ENCODE measurements around the gene CHRNA5. TPM values are rescaled to one million over a fixed set of nuclear protein-coding genes. Genes with fewer than 3 reads are reported as not detected.

The CHRNA5 gene
- total and polyA plus RNA-seq, 5 donors from 2014 or later: 0.08 to 2.0 (median 0.61) TPM; not detected in 1

GRCh38 chr15:78617076-78617475, 51.8 kb downstream of the CHRNA5 start:
- ATAC-seq (ENCODE audit: low read depth in 2 of 2) (no peak), DNase-seq (no peak)
- Mint-ChIP-seq H3K4me1 (peaks cover 0 to 18% (median 4%) of the 10 kb centered on the region in 4 donors), H3K27ac (no peak overlapping the region), H3K9me3 (no peaks in the 10 kb centered on the region), H3K27me3 (peaks cover 30% of the 10 kb centered on the region), H3K36me3 (no peaks in the 10 kb centered on the region), H3K4me3 (no peak overlapping the region)
- no peak overlapping the region for H3K27ac ChIP-seq (ENCODE audit: insufficient read depth, low read length, poor library complexity, severe bottlenecking)
- no peaks in the 10 kb centered on the region for H3K36me3 ChIP-seq (ENCODE audit: control insufficient read depth, insufficient read depth, low read length)
- H3K4me1 ChIP-seq (ENCODE audit: control insufficient read depth, insufficient read depth, low read length, poor library complexity, severe bottlenecking): peaks cover 7% of the 10 kb centered on the region
- H3K4me3 ChIP-seq (ENCODE audit: low read depth, low read length): no peak overlapping the region
- H3K27me3 ChIP-seq (ENCODE audit: control insufficient read depth, insufficient read depth, low read length): peaks cover 6% of the 10 kb centered on the region
- no peaks in the 10 kb centered on the region for H3K9me3 ChIP-seq (ENCODE audit: control insufficient read depth in 2 of 2, low read length in 2 of 2)

DNA sequence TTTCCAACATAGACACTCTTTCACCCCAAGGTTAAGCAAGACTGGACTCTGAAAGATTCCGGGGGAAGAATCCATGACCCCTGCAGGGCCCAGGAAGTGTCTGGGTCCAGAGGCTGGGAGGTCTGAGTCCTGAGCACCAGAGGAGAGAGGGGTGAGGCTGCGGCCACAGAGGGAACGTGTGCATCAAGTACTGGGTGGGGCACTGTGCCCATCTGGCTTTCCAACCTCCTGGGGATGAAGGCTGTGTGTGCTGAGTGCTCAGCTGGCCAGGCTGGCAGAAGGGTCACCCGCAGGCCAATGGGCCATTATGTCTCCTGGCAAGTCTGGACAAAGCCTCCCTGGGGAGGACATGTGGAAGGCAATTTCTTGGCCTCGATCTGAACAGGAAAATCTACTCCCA, 52.2 kb downstream of the CHRNA5 start:
- no peaks in the 10 kb centered on the region for H3K36me3 ChIP-seq (ENCODE audit: control insufficient read depth, insufficient read depth, low read length)
- no peaks in the 10 kb centered on the region for H3K9me3 Mint-ChIP-seq
- ATAC-seq (ENCODE audit: low read depth in 2 of 2) (no peak), DNase-seq (no peak)
- no peaks in the 10 kb centered on the region for H3K9me3 ChIP-seq (ENCODE audit: control insufficient read depth in 2 of 2, low read length in 2 of 2)
- H3K4me3 ChIP-seq (ENCODE audit: low read depth, low read length): no peak overlapping the region
- H3K4me3 Mint-ChIP-seq: no peak overlapping the region
- H3K27ac Mint-ChIP-seq: no peak overlapping the region
- peaks cover 9% of the 10 kb centered on the region for H3K27me3 ChIP-seq (ENCODE audit: control insufficient read depth, insufficient read depth, low read length)
- peaks cover 7% of the 10 kb centered on the region for H3K4me1 ChIP-seq (ENCODE audit: control insufficient read depth, insufficient read depth, low read length, poor library complexity, severe bottlenecking)
- H3K36me3 Mint-ChIP-seq: no peaks in the 10 kb centered on the region
- H3K27me3 Mint-ChIP-seq: peaks cover 34% of the 10 kb centered on the region
- no peak overlapping the region for H3K27ac ChIP-seq (ENCODE audit: insufficient read depth, low read length, poor library complexity, severe bottlenecking)
- H3K4me1 Mint-ChIP-seq: peaks cover 0 to 18% (median 4%) of the 10 kb centered on the region in 4 donors

- Histone ChIP-seq H3K27ac (ENCODE audit: insufficient read depth, low read length, poor library complexity, severe bottlenecking) (no peak overlapping the region), H3K36me3 (ENCODE audit: control insufficient read depth, insufficient read depth, low read length) (no peaks in the 10 kb centered on the region), H3K4me3 (ENCODE audit: low read depth, low read length) (no peak overlapping the region), H3K9me3 (ENCODE audit: control insufficient read depth in 2 of 2, low read length in 2 of 2) (no peaks in the 10 kb centered on the region), H3K27me3 (ENCODE audit: control insufficient read depth, insufficient read depth, low read length) (peaks cover 12% of the 10 kb centered on the region), H3K4me1 (ENCODE audit: control insufficient read depth, insufficient read depth, low read length, poor library complexity, severe bottlenecking) (peaks cover 7% of the 10 kb centered on the region)
- H3K36me3 Mint-ChIP-seq: no peaks in the 10 kb centered on the region
- no peaks in the 10 kb centered on the region for H3K9me3 Mint-ChIP-seq
- H3K4me3 Mint-ChIP-seq: no peak overlapping the region
- peaks cover 0 to 18% (median 4%) of the 10 kb centered on the region in 4 donors for H3K4me1 Mint-ChIP-seq
- peaks cover 39% of the 10 kb centered on the region for H3K27me3 Mint-ChIP-seq
- DNase-seq: no peak
- H3K27ac Mint-ChIP-seq: no peak overlapping the region
- no peak for ATAC-seq (ENCODE audit: low read depth in 2 of 2)
Observed at GRCh38 chr15:78618064-78618463, 52.7 kb downstream of the CHRNA5 start.

DNA sequence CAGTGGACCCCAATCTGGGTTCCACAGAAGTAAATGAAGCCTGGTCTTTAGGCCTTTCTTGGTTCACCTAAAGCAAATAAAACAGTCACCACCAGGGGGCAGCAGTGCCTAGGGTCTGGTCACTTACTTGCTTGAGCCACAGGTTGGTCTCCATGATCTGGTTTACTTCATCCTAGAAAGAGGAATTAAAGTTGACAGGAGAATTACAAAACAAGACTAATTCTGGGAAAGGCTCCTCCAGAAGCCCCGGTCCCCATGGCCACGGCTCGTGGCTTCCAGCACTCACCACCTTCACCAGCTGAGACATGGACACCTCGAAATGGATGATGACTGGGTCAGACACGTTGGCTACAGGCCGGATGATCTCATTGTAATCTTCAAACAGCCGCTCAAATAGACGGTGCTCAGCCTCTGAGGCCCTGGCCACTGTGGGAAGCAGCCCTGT, 53.2 kb downstream of the CHRNA5 start:
- no peak overlapping the region for H3K27ac Mint-ChIP-seq
- H3K27me3 ChIP-seq (ENCODE audit: control insufficient read depth, insufficient read depth, low read length): peaks cover 15% of the 10 kb centered on the region
- peak overlapping the region in 1 of 4 donors; percentile 39 for H3K4me3 Mint-ChIP-seq
- DNase-seq: peak; percentile 62 to 76 (median 64)
- H3K27me3 Mint-ChIP-seq: peaks cover 44% of the 10 kb centered on the region
- H3K9me3 Mint-ChIP-seq: no peaks in the 10 kb centered on the region
- peaks cover 0 to 18% (median 4%) of the 10 kb centered on the region in 4 donors for H3K4me1 Mint-ChIP-seq
- no peaks in the 10 kb centered on the region for H3K36me3 ChIP-seq (ENCODE audit: control insufficient read depth, insufficient read depth, low read length)
- H3K36me3 Mint-ChIP-seq: no peaks in the 10 kb centered on the region
- ATAC-seq (ENCODE audit: low read depth in 2 of 2): no peak
- peaks cover 7% of the 10 kb centered on the region for H3K4me1 ChIP-seq (ENCODE audit: control insufficient read depth, insufficient read depth, low read length, poor library complexity, severe bottlenecking)
- H3K4me3 ChIP-seq (ENCODE audit: low read depth, low read length): no peak overlapping the region
- H3K27ac ChIP-seq (ENCODE audit: insufficient read depth, low read length, poor library complexity, severe bottlenecking): no peak overlapping the region
- no peaks in the 10 kb centered on the region for H3K9me3 ChIP-seq (ENCODE audit: control insufficient read depth in 2 of 2, low read length in 2 of 2)

DNA sequence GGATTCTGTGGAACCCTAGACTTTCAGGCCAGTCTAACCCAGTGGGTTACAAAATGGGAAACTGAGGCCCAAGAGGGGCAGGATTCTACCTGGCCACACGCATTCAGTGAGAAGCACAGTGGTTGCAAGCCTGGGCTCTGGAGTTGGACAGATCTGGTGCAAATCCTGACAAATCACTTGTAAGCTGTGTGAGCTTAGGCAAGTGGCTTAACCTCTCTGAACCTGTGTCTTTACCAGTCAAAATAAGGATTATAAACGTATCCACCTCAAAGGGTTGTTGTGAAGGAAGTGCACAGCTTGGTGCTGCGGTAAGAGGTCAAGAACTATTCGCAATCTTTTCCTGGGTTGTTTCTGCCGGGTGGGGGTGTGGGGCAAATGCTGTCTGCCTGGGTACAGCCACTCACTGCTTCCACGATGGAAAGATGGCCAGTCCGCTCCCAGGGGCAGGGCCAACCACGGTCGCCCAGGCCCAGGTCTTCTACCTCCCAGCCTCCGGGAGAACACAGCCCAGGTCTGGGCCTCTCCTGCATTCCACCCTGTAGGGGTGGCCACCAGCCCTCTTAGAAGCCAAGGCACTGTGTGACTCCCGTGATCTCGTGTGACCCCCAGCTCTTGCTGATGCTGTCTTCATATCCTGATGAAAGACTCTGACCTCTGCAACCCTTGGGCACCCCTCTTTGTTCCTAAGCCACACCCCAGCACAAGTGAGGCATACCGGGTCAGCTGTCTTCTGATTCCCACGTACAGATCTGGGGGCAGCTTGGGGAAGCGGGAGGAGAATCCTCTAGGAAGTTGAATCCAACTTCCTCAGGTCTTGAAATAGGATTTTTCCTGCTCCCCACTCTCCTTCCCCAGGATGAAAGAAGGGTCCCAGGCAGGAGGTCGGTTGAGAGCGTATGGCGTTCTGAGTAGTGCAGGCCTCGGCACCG, 54.0 kb downstream of the CHRNA5 start:
- DNase-seq (no peak), ATAC-seq (ENCODE audit: low read depth in 2 of 2) (no peak)
- Mint-ChIP-seq H3K36me3 (no peaks in the 10 kb centered on the region), H3K4me3 (peak overlapping the region in 2 of 4 donors; percentile 21 to 24), H3K27me3 (peaks cover 44% of the 10 kb centered on the region), H3K9me3 (no peaks in the 10 kb centered on the region), H3K27ac (no peak overlapping the region), H3K4me1 (peaks cover 0 to 18% (median 4%) of the 10 kb centered on the region in 4 donors)
- H3K4me1 ChIP-seq (ENCODE audit: control insufficient read depth, insufficient read depth, low read length, poor library complexity, severe bottlenecking): peaks cover 7% of the 10 kb centered on the region
- no peaks in the 10 kb centered on the region for H3K36me3 ChIP-seq (ENCODE audit: control insufficient read depth, insufficient read depth, low read length)
- H3K27me3 ChIP-seq (ENCODE audit: control insufficient read depth, insufficient read depth, low read length): peaks cover 15% of the 10 kb centered on the region
- H3K4me3 ChIP-seq (ENCODE audit: low read depth, low read length): no peak overlapping the region
- H3K27ac ChIP-seq (ENCODE audit: insufficient read depth, low read length, poor library complexity, severe bottlenecking): no peak overlapping the region
- H3K9me3 ChIP-seq (ENCODE audit: control insufficient read depth in 2 of 2, low read length in 2 of 2): no peaks in the 10 kb centered on the region

DNA sequence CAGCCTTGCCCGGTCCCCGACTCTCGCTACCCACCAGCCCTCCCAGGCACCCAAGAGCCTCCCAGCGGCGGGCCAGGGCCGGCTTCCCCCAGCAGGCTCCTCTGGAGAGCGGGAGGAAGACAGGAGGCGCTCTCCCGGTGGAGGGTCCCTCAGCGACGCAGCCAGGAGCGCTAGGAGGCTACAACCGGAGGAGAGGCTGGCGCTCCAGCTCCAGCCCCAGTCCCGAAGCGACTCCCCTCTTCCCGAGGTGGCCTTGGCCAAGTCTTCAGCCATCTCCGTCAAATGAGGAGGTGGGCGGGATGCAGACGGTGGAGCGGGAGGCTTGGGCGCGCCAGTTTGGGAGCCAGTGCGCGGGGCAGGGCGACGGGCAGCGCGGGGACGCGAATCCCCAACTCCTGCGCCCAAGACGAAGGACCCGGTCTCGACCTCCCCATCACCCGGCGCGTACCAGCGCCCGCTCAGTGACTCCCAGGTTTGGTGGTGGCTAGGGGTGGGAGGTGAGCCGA, 54.8 kb downstream of the CHRNA5 start:
- no peaks in the 10 kb centered on the region for H3K9me3 Mint-ChIP-seq
- peaks cover 0 to 18% (median 4%) of the 10 kb centered on the region in 4 donors for H3K4me1 Mint-ChIP-seq
- ATAC-seq (ENCODE audit: low read depth in 2 of 2): no peak
- H3K36me3 Mint-ChIP-seq: no peaks in the 10 kb centered on the region
- DNase-seq: no peak
- H3K4me3 Mint-ChIP-seq: no peak overlapping the region
- no peak overlapping the region for H3K27ac Mint-ChIP-seq
- Histone ChIP-seq H3K9me3 (ENCODE audit: control insufficient read depth in 2 of 2, low read length in 2 of 2) (no peaks in the 10 kb centered on the region), H3K27ac (ENCODE audit: insufficient read depth, low read length, poor library complexity, severe bottlenecking) (no peak overlapping the region), H3K4me3 (ENCODE audit: low read depth, low read length) (no peak overlapping the region), H3K36me3 (ENCODE audit: control insufficient read depth, insufficient read depth, low read length) (no peaks in the 10 kb centered on the region), H3K4me1 (ENCODE audit: control insufficient read depth, insufficient read depth, low read length, poor library complexity, severe bottlenecking) (peaks cover 7% of the 10 kb centered on the region), H3K27me3 (ENCODE audit: control insufficient read depth, insufficient read depth, low read length) (peaks cover 15% of the 10 kb centered on the region)
- H3K27me3 Mint-ChIP-seq: peaks cover 44% of the 10 kb centered on the region

DNA sequence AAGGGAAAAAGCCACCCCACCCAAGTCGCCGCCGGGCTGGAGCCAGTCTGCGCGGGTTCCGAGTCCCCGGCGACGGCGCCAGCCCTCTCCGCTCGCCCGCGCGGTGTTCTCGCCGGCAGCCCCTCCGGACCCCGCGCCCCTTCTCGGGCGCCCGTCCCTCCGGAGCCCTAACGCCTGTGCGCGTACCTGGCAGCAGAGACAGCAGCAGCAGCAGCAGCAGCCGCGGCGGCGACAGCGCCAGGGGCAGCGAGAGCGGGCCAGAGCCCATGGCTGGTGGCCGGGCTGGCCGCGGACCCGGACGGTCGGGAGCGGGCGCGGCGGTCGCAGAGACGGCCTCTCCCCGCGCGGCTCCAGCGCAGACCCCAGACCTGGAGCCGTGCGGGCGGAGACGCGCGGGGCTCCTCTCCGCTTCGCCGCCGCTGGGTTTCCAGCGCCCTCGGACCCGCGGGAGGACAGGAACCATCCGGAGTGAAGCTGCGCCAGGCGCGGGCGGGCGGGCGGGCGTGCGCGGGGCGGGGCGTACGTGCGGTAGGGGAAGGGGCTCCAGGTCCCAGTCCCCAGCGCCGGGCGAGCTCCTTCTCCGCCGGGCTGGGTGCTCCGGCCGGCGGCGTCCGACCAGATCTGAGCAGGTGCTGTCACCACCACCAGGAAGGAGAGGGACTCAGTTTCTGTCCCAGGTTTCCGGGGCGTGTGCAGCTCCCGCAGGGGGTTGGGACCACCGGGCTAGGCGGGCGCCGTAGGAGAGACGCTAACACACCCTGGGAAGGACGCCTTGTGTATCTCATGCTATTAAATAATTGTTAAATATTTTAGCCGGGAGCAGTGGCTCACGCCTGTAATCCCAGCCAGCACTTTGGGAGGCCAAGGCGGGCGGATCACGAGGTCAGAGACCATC, 55.5 kb downstream of the CHRNA5 start, which contains the start of gene CHRNA3:
TSS of gene CHRNA3 (minus strand) at position 470 of the 895 bp plus-strand sequence. CDS start at position 268, 202 bp downstream.
- no peaks in the 10 kb centered on the region for H3K9me3 Mint-ChIP-seq
- Histone ChIP-seq H3K4me1 (ENCODE audit: control insufficient read depth, insufficient read depth, low read length, poor library complexity, severe bottlenecking) (peaks cover 7% of the 10 kb centered on the region), H3K27ac (ENCODE audit: insufficient read depth, low read length, poor library complexity, severe bottlenecking) (no peak within 1 kb of the TSS), H3K36me3 (ENCODE audit: control insufficient read depth, insufficient read depth, low read length) (no peaks in the 10 kb centered on the region), H3K4me3 (ENCODE audit: low read depth, low read length) (no peak within 1 kb of the TSS), H3K27me3 (ENCODE audit: control insufficient read depth, insufficient read depth, low read length) (peaks cover 15% of the 10 kb centered on the region), H3K9me3 (ENCODE audit: control insufficient read depth in 2 of 2, low read length in 2 of 2) (no peaks in the 10 kb centered on the region)
- no peak within 1 kb of the TSS for H3K27ac Mint-ChIP-seq
- no peak for DNase-seq
- no peaks in the 10 kb centered on the region for H3K36me3 Mint-ChIP-seq
- H3K4me3 Mint-ChIP-seq: peak within 1 kb of the TSS in 1 of 4 donors; percentile 52
- peaks cover 44% of the 10 kb centered on the region for H3K27me3 Mint-ChIP-seq
- ATAC-seq (ENCODE audit: low read depth in 2 of 2): no peak
- peaks cover 0 to 18% (median 4%) of the 10 kb centered on the region in 4 donors for H3K4me1 Mint-ChIP-seq

Data from CD4-positive, CD25-positive, alpha-beta regulatory T cell (primary cell).